SH-SY5Y (cell line): ENCODE data around the gene MATK.

Experiments used
- GATA2 ChIP-seq: IDR thresholded peaks from 2 replicates; pipeline ENCODE4 v1.6.1; 2011; ENCODE audit warnings: mild to moderate bottlenecking, low read depth, low read length
- GATA3 ChIP-seq: IDR thresholded peaks from 2 replicates; pipeline ENCODE4 v1.6.1; 2011; ENCODE audit warnings: low read depth, mild to moderate bottlenecking, low read length, moderate library complexity

DNA sequence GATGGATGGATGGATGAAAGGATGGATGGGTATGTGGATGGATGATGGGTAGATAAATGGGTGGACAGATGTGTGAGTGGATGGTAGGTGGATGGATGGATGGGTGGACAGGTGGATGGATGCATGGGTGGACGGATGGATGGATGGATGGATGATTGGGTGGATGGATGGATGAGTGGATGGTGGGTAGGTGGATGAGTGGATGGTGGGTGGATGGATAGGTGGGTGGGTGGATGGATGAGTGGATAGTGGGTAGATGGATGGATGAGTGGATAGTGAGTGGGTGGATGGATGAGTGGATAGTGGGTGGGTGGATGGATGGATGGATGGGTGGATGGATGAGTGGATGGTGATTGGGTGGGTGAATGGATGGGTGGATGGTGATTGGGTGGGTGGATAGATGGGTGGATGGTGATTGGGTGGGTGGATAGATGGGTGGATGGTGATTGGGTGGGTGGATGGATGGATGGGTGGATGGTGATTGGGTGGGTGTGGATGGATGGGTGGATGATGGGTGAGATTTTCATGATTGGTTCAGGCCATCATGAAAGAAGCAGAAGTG, 9.6 kb downstream of the MATK start:
- TF ChIP-seq GATA2 (no peak), GATA3 (no peak)
